GM13976 (cell line): ENCODE measurements around the gene GABPB1.

Experiments
- DNase-seq: peaks from one replicate; pipeline ENCODE4 v3.0.0; 2012; ENCODE audit warnings: low spot score
- in situ Hi-C: fragments of 300-500 bp; cut with MboI; formaldehyde crosslinking; loops from one replicate; pipeline ENCODE4 v1.12.0; 2022; ENCODE audit warnings: low sequenced_read_pairs, mixed read lengths, inconsistent platforms; ENCODE audit not compliant: unreplicated experiment
- TF ChIP-seq, protein P1 (sequence below): IDR thresholded peaks from 2 replicates; pipeline ENCODE4 v1.5.1; 2012; ENCODE audit warnings: borderline replicate concordance, mild to moderate bottlenecking; ENCODE audit not compliant: insufficient read depth; ENCODE audit errors: extremely low read depth, missing control alignments, control extremely low read depth

Gene GABPB1

DNA sequence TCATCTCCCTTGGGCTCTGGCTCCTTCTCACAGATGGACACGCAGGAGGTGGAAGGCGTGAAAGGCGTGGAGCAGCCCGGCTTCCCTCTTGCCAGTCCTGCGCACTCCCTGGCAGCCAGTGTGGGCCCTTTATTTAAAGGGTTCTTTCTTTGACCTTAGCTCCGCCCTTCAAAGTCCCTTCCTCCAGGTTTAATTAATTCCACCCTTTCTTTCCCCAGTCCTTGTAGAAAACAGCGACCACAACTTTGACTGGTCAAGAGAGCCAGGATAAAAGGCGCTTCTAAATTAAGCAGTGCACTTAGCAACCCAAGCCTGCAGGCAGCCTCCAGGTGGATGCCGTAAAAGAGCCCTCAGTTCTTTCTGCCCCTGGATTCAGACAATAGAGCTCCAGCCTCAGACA, 89.4 kb downstream of the GABPB1 start, which contains the start of gene HDC:
Gene HDC (minus strand): TSS at position 107 of the 400 bp plus-strand sequence. CDS start 103 bp downstream, at position 4.
- DNase-seq: no peak
- in situ Hi-C loops: no loop called here

DNA sequence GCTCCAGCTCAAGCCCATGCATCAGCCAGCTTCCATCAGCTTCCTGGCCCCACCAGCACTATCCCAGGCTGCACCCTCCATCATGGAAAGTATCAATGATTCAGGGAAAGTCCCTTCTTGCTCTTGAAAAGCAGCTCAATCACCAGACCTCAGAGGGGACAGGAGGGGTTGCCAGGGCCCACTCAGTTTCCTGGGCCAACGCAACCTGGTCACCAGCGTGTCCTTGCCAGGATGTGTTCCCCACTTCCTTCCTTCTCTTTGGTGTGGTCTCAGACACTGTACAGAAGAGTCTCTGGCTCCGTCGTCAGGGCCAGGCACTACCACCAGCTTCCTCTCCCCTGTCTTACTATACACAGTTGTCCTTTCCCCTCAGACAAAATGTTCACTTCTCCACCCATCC, 92.5 kb downstream of the GABPB1 start:
- in situ Hi-C loops: no loop called here
- TF ChIP-seq, protein P1, sequence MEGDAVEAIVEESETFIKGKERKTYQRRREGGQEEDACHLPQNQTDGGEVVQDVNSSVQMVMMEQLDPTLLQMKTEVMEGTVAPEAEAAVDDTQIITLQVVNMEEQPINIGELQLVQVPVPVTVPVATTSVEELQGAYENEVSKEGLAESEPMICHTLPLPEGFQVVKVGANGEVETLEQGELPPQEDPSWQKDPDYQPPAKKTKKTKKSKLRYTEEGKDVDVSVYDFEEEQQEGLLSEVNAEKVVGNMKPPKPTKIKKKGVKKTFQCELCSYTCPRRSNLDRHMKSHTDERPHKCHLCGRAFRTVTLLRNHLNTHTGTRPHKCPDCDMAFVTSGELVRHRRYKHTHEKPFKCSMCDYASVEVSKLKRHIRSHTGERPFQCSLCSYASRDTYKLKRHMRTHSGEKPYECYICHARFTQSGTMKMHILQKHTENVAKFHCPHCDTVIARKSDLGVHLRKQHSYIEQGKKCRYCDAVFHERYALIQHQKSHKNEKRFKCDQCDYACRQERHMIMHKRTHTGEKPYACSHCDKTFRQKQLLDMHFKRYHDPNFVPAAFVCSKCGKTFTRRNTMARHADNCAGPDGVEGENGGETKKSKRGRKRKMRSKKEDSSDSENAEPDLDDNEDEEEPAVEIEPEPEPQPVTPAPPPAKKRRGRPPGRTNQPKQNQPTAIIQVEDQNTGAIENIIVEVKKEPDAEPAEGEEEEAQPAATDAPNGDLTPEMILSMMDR: no peak
- DNase-seq: peak; percentile 47

More for the DNA sequence above, 89.4 kb downstream of the GABPB1 start, which contains the start of gene HDC:
- TF ChIP-seq, protein P1: no peak

DNA sequence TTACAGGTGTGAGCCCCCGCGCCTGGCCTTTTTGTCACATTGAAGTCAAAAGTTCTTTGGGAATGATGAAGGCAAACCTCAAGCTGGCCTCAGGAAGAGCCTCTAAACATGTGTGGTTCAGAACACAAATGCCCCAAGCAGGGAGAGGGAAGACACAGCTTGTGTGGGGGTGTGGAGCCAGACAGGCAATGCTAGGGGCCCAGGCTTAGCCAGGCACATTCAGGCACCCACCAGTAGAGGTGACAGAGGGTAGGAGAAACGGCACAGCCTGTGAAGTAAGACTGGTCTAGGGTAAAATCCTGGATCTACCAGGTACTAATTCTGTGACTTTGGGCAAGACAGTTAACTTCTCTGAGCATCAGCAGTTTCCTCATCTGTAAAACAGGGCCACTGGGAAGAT, 93.0 kb downstream of the GABPB1 start:
- no peak for DNase-seq
- in situ Hi-C loops: no loop called here
- TF ChIP-seq, protein P1: no peak

DNA sequence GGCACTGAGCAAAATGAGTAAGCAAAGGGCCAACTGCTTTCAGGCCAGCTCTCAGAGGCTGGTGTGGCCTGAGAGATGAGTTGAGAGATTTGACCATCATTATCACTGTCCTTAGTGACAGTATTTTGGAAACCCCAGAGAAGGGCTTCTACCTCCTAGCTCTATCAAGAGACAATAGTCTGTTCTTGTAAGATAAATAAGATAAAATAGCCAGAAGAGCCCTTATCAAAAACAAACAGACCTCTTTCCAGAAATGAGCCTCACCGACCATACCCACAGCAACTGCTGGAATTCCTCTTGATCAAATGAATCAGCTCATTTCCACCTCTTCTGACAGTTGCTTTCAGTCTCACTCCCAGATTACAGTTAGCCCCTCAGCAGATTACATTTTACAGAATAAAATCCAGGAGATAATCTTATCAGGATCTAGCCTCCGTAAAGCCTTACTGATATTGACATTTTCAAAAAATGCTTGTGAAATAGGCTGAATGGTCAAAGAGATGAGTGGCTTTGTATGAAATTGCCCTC, 94.0 kb downstream of the GABPB1 start:
- in situ Hi-C loops: no loop called here
- TF ChIP-seq, protein P1: no peak
- DNase-seq: peak; percentile 60

DNA sequence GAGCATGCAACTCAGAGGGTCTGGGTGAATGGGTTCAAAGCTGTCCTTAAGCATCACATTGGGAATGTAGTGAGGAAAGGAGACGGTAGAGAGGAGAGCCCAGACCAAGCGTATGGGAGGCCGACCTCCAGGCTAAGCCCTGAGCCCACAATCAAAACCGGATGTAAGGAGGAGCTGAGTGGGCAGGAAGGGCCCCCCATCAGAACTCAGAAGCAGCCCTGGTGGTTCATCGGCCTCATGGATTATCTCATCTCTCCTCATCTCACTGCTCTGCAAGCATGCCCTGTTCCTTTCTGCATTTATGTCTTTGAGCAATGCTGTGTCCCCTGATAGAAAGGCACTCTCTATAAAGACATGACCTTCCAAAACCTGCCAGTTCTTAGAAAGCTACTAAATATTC, 95.7 kb downstream of the GABPB1 start:
- DNase-seq: no peak
- in situ Hi-C loops: no loop called here
- TF ChIP-seq, protein P1: no peak

DNA sequence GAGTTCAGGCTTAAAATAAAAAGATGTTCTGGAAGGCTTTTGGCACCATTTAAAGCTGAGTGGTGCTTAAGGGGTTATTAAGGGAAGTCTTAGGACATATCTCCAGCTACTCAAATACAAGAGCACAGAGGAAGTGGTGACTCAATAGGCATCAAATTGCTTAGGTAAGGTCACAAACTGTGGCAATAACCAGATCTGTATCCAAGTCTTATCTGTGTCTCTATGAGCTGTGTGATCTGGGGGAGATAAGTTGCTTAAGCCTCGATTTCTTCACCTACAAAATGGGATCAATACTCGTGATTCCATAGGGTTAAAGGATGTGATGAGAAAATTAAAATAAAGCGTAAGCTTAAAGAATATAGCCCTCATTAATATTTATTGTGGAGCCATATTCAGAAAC, 97.1 kb downstream of the GABPB1 start:
- TF ChIP-seq, protein P1: no peak
- DNase-seq: no peak
- in situ Hi-C loops: no loop called here
